Measurements from ENCODE around the gene ZNF761. TPM values are rescaled to one million over a fixed set of nuclear protein-coding genes. Genes with fewer than 3 reads are reported as not detected.
A peak's percentile ranks its signal among the peaks of the same experiment; 100 is the strongest.
"Not testable (repeated sequence)": the region's sequence is repeated elsewhere in the genome, so short reads cannot be mapped to it uniquely, and the experiment has no call there.

The ZNF761 gene
- total RNA-seq, 1 donor from 2014 or later, result 9.8 TPM

DNA sequence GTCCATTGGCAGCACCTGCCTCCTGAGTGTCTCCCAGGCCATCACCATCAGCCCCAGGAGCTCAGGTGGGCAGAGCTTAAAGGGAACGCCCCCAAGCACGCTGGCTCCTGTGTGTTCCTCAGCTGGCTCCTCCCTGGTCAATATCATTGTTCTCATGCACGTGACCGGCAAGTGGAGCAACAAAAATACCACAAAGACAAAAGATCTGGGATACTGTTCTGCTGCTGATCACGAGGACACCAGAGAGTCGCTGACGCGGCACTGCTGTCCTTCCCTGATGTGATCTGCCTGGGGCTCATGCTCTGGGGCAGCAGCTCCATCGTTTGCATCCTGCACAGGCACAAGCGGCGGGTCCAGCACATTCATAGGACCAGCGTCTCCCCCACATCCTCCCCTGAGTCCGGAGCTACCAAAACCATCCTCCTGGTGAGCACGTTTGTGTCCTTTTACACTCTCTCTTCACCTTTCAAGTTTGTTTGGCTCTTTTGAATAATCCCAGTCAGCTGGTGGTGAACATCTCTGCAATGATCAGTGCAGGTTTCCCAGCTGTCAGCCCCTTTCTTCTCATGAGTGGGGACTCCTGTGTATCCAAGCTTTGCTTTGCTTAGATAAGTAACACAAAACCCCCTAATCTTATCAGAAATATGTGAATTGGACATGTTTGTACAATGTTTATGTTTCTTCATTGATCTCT is 72.0 kb downstream of the ZNF761 start:
- H3K4me3 Mint-ChIP-seq (ENCODE audit: unreplicated experiment), result peak overlapping the region; percentile 81
- not testable (repeated sequence) for DNase-seq; H3K9me3 Mint-ChIP-seq (ENCODE audit: unreplicated experiment); H3K36me3 Mint-ChIP-seq (ENCODE audit: unreplicated experiment); H3K27me3 Mint-ChIP-seq (ENCODE audit: unreplicated experiment); H3K4me1 Mint-ChIP-seq (ENCODE audit: low read depth, unreplicated experiment)
- peak overlapping the region; percentile 87 for H3K27ac Mint-ChIP-seq (ENCODE audit: unreplicated experiment)

- H3K9me3 Mint-ChIP-seq (ENCODE audit: unreplicated experiment); H3K27me3 Mint-ChIP-seq (ENCODE audit: unreplicated experiment); H3K4me1 Mint-ChIP-seq (ENCODE audit: low read depth, unreplicated experiment); H3K36me3 Mint-ChIP-seq (ENCODE audit: unreplicated experiment): not testable (repeated sequence)
- H3K4me3 Mint-ChIP-seq (ENCODE audit: unreplicated experiment), result peak overlapping the region; percentile 81
- DNase-seq, result peak; percentile 51
- H3K27ac Mint-ChIP-seq (ENCODE audit: unreplicated experiment), result peak overlapping the region; percentile 87
These were observed 72.5 kb downstream of the ZNF761 start for GRCh38 chr19:53504365-53504703.

DNA sequence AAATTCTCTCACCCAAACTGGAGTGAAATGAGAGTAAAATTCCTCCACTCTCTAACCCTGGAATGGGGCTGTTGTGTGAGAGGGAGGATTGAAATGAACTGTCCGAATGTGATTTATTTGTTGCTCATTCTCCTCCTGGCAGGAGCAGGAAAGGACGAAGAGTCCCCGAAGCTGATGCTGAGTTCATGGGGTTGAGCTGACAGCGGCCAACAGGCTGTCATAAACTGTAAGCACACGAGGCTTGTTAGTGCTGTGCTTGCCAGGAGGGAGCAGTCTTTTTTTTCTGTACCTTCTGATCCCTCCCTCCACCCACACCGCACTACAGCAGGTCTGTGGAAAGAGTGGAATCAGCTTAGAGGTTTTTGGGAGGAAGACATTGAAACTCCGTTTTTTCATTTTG is 73.1 kb downstream of the ZNF761 start:
- Mint-ChIP-seq H3K27ac (ENCODE audit: unreplicated experiment) (peak overlapping the region; percentile 52), H3K27me3 (ENCODE audit: unreplicated experiment) (no peaks in the 10 kb centered on the region), H3K4me1 (ENCODE audit: low read depth, unreplicated experiment) (peaks cover 9% of the 10 kb centered on the region), H3K9me3 (ENCODE audit: unreplicated experiment) (no peaks in the 10 kb centered on the region), H3K36me3 (ENCODE audit: unreplicated experiment) (no peaks in the 10 kb centered on the region), H3K4me3 (ENCODE audit: unreplicated experiment) (peak overlapping the region; percentile 81)
- no peak for TF ChIP-seq CTCF (IDR thresholded peaks at IDR 0.05; ENCODE audit: partially characterized antibody, unreplicated experiment)
- DNase-seq, result no peak

DNA sequence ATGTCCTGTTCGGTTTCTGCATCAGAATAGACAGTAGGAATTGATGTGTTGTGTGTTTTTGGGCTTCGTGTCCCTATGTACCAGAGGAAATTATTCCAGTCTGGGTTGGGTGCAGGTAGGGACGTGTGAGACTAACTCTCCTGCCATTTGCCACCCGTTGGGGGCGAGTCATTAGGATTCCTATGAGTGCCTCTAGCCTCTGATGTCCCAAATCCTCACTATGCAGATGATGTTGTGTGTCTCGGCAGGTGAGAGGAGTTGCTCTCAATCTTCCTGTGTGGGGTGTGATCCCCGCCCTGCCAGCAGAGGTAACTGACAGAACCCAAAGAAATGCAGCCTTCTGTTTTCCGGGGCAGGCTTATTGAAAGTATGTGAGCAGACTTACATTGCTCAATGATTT is 74.9 kb downstream of the ZNF761 start:
- H3K4me1 Mint-ChIP-seq (ENCODE audit: low read depth, unreplicated experiment), result peaks cover 9% of the 10 kb centered on the region
- no peaks in the 10 kb centered on the region for H3K9me3 Mint-ChIP-seq (ENCODE audit: unreplicated experiment)
- no peak for DNase-seq
- H3K27me3 Mint-ChIP-seq (ENCODE audit: unreplicated experiment), result no peaks in the 10 kb centered on the region
- H3K27ac Mint-ChIP-seq (ENCODE audit: unreplicated experiment), result no peak overlapping the region
- H3K4me3 Mint-ChIP-seq (ENCODE audit: unreplicated experiment), result no peak overlapping the region
- H3K36me3 Mint-ChIP-seq (ENCODE audit: unreplicated experiment), result no peaks in the 10 kb centered on the region
- TF ChIP-seq CTCF (IDR thresholded peaks at IDR 0.05; ENCODE audit: partially characterized antibody, unreplicated experiment), result no peak

Other genes with a start within 250 kb of the ZNF761 start
- gene ZNF665, start 238.6 kb upstream of the ZNF761 start, total RNA-seq (ENCODE audit: unreplicated experiment), result 1.1 TPM
- 63.0 TPM for gene ZNF677, start 177.1 kb upstream of the ZNF761 start, total RNA-seq (ENCODE audit: unreplicated experiment)
- gene VN1R2, start 173.7 kb upstream of the ZNF761 start, total RNA-seq (ENCODE audit: unreplicated experiment), result not detected
- not detected for gene VN1R4, start 164.3 kb upstream of the ZNF761 start, total RNA-seq (ENCODE audit: unreplicated experiment)
- gene ZNF845, start 98.2 kb upstream of the ZNF761 start, total RNA-seq (ENCODE audit: unreplicated experiment), result 8.5 TPM
- 8.2 TPM for gene ZNF525, start 66.3 kb upstream of the ZNF761 start, total RNA-seq (ENCODE audit: unreplicated experiment)
- gene ZNF765, start 36.8 kb upstream of the ZNF761 start, total RNA-seq (ENCODE audit: unreplicated experiment), result 21.4 TPM
- gene ZNF813, start 35.7 kb downstream of the ZNF761 start, total RNA-seq (ENCODE audit: unreplicated experiment), result 5.2 TPM
- 13.3 TPM for gene ZNF331, start 106.2 kb downstream of the ZNF761 start, total RNA-seq (ENCODE audit: unreplicated experiment)
- gene DPRX, start 200.0 kb downstream of the ZNF761 start, total RNA-seq (ENCODE audit: unreplicated experiment), result not detected

All from glutamatergic neuron (in vitro differentiated cells).